ENCODE data around the gene PEBP1.

DNA sequence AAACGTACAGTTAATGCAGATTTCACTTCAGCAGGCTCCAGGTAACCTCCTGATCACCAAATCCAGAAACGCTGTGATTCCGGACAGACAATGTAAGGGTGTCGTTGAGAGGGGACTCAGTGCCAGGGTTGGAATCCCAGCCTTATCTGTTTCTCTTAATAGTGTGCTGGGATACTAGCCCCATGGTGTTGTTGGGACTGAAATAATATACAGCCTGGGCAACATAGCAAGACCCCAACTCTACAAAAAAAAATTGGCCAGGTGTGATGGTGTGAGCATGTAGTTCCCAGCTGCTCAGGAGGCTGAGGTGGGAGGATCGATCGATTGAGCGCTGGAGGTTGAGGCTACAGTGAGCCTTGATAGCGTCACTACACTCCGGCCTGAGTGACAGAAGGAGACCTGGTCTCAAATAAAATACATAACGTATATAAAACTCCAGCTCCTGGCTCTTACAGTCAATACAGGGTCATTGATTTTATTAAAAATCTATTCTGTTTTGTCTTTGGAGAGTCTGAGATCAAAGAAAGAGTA, 1.3 kb downstream of the PEBP1 start:
- no peak for TF ChIP-seq FOXS1 (CRISPR knock-in tag; IDR thresholded peaks at IDR 0.05)
- no peak for TF ChIP-seq HOXB13 (CRISPR knock-in tag; IDR thresholded peaks at IDR 0.05; ENCODE audit: low read depth)
- TF ChIP-seq, protein P1, sequence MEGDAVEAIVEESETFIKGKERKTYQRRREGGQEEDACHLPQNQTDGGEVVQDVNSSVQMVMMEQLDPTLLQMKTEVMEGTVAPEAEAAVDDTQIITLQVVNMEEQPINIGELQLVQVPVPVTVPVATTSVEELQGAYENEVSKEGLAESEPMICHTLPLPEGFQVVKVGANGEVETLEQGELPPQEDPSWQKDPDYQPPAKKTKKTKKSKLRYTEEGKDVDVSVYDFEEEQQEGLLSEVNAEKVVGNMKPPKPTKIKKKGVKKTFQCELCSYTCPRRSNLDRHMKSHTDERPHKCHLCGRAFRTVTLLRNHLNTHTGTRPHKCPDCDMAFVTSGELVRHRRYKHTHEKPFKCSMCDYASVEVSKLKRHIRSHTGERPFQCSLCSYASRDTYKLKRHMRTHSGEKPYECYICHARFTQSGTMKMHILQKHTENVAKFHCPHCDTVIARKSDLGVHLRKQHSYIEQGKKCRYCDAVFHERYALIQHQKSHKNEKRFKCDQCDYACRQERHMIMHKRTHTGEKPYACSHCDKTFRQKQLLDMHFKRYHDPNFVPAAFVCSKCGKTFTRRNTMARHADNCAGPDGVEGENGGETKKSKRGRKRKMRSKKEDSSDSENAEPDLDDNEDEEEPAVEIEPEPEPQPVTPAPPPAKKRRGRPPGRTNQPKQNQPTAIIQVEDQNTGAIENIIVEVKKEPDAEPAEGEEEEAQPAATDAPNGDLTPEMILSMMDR (IDR thresholded peaks at IDR 0.05) = no peak
- TF ChIP-seq, protein P2, sequence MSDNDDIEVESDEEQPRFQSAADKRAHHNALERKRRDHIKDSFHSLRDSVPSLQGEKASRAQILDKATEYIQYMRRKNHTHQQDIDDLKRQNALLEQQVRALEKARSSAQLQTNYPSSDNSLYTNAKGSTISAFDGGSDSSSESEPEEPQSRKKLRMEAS (IDR thresholded peaks at IDR 0.05) = no peak
- TF ChIP-seq KDM5A (IDR thresholded peaks at IDR 0.05) = no peak
- no peak for TF ChIP-seq POLR2A (IDR thresholded peaks at IDR 0.05; ENCODE audit: low read length)
- TF ChIP-seq CHD2 (IDR thresholded peaks at IDR 0.05; ENCODE audit: low read length, partially characterized antibody) = no peak
- no peak for TF ChIP-seq MYC (IDR thresholded peaks at IDR 0.05; ENCODE audit: borderline replicate concordance, low read length)
- TF ChIP-seq NR3C1 (IDR thresholded peaks at IDR 0.05) = no peak

All from A549 (cell line).